Ovary (tissue), 3 donors: Measurements from ENCODE around the gene PPM1A.

Experiments used
- EP300 ChIP-seq: sonication (generic); formaldehyde crosslinking; IDR thresholded peaks from one replicate; pipeline ENCODE4 v1.6.1; 2017; ENCODE audit warnings: antibody characterized with exemption
- TF ChIP-seq, protein P1 (sequence below), 3 donors: fragments of 450-650 bp in 2 of 3; fragments of 200-600 bp in 1 of 3; IDR thresholded peaks; one replicate each; pipeline versions ENCODE4 v1.5.1 to v1.8.0; 2016 to 2022; ENCODE audit warnings: antibody characterized with exemption in 3 of 3, mild to moderate bottlenecking in 1 of 3
- donor health status: DM: no; HTN: no; CAD: no.

DNA sequence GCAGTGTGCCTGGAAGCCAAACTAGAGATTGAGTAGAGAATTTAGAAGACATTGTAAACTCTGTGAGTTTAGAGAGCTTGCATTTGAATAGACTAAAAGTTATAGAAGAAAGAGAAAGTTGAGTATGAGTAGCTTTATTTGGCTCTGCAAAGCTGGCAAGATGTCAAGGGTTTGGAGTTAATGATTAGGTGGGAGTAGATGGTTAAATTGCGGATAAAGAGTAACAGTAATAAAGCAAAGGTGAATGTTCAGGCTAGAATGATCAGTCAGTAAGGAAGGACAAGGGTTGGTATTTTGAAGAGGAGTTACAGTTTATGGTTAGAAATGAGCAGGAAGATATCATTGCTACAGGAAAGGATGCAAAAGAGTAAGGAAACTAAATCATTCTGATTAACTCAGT, 5.2 kb downstream of the PPM1A start:
- TF ChIP-seq, protein P1, sequence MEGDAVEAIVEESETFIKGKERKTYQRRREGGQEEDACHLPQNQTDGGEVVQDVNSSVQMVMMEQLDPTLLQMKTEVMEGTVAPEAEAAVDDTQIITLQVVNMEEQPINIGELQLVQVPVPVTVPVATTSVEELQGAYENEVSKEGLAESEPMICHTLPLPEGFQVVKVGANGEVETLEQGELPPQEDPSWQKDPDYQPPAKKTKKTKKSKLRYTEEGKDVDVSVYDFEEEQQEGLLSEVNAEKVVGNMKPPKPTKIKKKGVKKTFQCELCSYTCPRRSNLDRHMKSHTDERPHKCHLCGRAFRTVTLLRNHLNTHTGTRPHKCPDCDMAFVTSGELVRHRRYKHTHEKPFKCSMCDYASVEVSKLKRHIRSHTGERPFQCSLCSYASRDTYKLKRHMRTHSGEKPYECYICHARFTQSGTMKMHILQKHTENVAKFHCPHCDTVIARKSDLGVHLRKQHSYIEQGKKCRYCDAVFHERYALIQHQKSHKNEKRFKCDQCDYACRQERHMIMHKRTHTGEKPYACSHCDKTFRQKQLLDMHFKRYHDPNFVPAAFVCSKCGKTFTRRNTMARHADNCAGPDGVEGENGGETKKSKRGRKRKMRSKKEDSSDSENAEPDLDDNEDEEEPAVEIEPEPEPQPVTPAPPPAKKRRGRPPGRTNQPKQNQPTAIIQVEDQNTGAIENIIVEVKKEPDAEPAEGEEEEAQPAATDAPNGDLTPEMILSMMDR (IDR thresholded peaks at IDR 0.05), result no peak
- no peak for TF ChIP-seq EP300
